ENCODE measurements around the gene PPP1R14D. TPM values are rescaled to one million over a fixed set of nuclear protein-coding genes. Genes with fewer than 3 reads are reported as not detected.

PPP1R14D gene
- total and polyA plus RNA-seq, 2 of the 8 experiments (the other 6 are each of a cell fraction or from before 2014, with no cell fraction given), result not detected

GRCh38 chr15:40859206-40859851 lies 30.8 kb upstream of the PPP1R14D start (continued):
- peak; percentile 44; the same call in 1 of the 2 replicates for TF ChIP-seq CREB1 (IDR thresholded peaks at IDR 0.05)
- TF ChIP-seq CBX5 (IDR thresholded peaks at IDR 0.05; ENCODE audit: low read depth, low read length), result no peak
- TF ChIP-seq RFX5 (IDR thresholded peaks at IDR 0.05; ENCODE audit: borderline replicate concordance, low read depth, low read length), result no peak
- no peak for TF ChIP-seq EZH2 (IDR thresholded peaks at IDR 0.05; ENCODE audit: low read depth, low read length, severe bottlenecking)
- TF ChIP-seq MAFK (IDR thresholded peaks at IDR 0.05; ENCODE audit: low read depth, low read length), result no peak
- TF ChIP-seq CTBP2 (IDR thresholded peaks at IDR 0.05; ENCODE audit: borderline replicate concordance, insufficient read depth, insufficient read length, low read length), result no peak
- TF ChIP-seq BRCA1 (IDR thresholded peaks at IDR 0.05; ENCODE audit: low read depth, low read length), result no peak
- TF ChIP-seq YY1 (IDR thresholded peaks at IDR 0.05; ENCODE audit: low read depth, low read length), result no peak; the same call in 1 of the 2 replicates
- TF ChIP-seq EP300 (IDR thresholded peaks at IDR 0.05; ENCODE audit: borderline replicate concordance in 1 of 2, low read depth in 2 of 2, low read length in 2 of 2), result no peak
- no peak for TF ChIP-seq TEAD4 (IDR thresholded peaks at IDR 0.05; ENCODE audit: low read depth, low read length)
- TF ChIP-seq NANOG (IDR thresholded peaks at IDR 0.05; ENCODE audit: insufficient read depth, low read depth, low read length, poor library complexity, severe bottlenecking), result no peak
- TF ChIP-seq BCL11A (IDR thresholded peaks at IDR 0.05; ENCODE audit: low read depth in 2 of 2, low read length in 2 of 2), result no peak
- no peak for TF ChIP-seq RNF2 (IDR thresholded peaks at IDR 0.05; ENCODE audit: borderline replicate concordance, low read depth, low read length, missing control alignments, poor library complexity, severe bottlenecking)
- TF ChIP-seq SIN3A (conservative IDR thresholded peaks at IDR 0.05 in 1 of 2, IDR thresholded peaks at IDR 0.05 in 1 of 2; ENCODE audit: low read depth in 1 of 2, low read length in 2 of 2), result peak; percentile 59 to 61; a peak in 2 of 4 replicates
- TF ChIP-seq POLR2AphosphoS5 (IDR thresholded peaks at IDR 0.05; ENCODE audit: low read depth, low read length), result peak; percentile 69; the same call in 1 of the 2 replicates
- no peak for TF ChIP-seq RBBP5 (IDR thresholded peaks at IDR 0.05; ENCODE audit: borderline replicate concordance, low read depth, low read length)
